Measurements from ENCODE around the gene SKIC3. TPM values are rescaled to one million over a fixed set of nuclear protein-coding genes. Genes with fewer than 3 reads are reported as not detected.

SKIC3 gene
- total RNA-seq, 2 donors from 2014 or later = 32.1 to 39.3 TPM

GRCh38 chr5:95563367-95563766 is 8.6 kb upstream of the SKIC3 start:
- Histone ChIP-seq H3K4me1 (no peaks in the 10 kb centered on the region), H3K9me3 (no peaks in the 10 kb centered on the region), H3K27ac (no peak overlapping the region), H3K36me3 (peaks cover 8% of the 10 kb centered on the region), H3K27me3 (no peaks in the 10 kb centered on the region), H3K4me3 (no peak overlapping the region)
- DNase-seq (ENCODE audit: low spot score) = no peak
- TF ChIP-seq, protein P1, sequence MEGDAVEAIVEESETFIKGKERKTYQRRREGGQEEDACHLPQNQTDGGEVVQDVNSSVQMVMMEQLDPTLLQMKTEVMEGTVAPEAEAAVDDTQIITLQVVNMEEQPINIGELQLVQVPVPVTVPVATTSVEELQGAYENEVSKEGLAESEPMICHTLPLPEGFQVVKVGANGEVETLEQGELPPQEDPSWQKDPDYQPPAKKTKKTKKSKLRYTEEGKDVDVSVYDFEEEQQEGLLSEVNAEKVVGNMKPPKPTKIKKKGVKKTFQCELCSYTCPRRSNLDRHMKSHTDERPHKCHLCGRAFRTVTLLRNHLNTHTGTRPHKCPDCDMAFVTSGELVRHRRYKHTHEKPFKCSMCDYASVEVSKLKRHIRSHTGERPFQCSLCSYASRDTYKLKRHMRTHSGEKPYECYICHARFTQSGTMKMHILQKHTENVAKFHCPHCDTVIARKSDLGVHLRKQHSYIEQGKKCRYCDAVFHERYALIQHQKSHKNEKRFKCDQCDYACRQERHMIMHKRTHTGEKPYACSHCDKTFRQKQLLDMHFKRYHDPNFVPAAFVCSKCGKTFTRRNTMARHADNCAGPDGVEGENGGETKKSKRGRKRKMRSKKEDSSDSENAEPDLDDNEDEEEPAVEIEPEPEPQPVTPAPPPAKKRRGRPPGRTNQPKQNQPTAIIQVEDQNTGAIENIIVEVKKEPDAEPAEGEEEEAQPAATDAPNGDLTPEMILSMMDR (IDR thresholded peaks at IDR 0.05) = no peak

DNA sequence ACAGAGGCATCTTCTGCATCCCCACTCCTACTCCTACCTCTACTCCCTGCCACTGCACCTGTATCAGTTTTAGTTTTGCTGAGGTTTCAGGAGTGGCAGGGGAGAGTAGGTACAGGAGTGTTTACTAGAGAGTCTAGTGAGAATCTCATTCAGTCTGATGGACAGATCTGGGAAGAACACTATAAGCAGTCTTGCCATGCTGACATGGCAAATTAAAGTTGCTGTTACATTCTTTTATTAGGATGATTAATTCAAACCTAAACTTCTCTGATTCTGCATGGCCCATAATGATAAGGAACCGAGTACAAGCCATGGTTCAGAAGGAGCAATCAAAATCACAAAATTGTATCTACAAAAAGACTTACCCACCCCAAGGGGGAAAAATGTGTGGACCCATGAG is 7.5 kb upstream of the SKIC3 start:
- TF ChIP-seq, protein P1 (IDR thresholded peaks at IDR 0.05) = no peak
- H3K27me3 ChIP-seq = no peaks in the 10 kb centered on the region
- DNase-seq (ENCODE audit: low spot score) = no peak
- H3K36me3 ChIP-seq = no peaks in the 10 kb centered on the region
- H3K4me1 ChIP-seq = no peaks in the 10 kb centered on the region
- H3K4me3 ChIP-seq = no peak overlapping the region
- H3K9me3 ChIP-seq = no peaks in the 10 kb centered on the region
- no peak overlapping the region for H3K27ac ChIP-seq

DNA sequence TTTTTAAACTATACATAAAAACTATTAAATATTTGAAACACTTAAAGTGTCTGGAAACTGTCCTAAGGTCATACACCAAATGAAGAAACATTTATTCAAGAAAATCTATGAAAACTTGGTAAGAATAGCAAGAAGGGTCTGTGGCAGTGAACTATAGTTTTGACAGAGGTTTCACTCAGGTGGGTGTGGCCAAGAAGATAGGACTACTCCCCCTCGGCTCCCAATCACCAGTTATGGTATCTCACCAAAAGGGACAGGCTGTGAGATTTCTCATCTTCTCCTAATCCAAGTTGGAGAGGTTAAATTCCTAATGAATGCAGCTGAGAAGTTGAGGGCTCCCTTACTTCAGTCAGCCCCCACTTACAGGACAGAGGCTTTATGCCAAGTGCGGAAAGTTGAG is 3.1 kb upstream of the SKIC3 start:
- H3K27ac ChIP-seq = no peak overlapping the region
- DNase-seq (ENCODE audit: low spot score) = no peak
- no peaks in the 10 kb centered on the region for H3K9me3 ChIP-seq
- no peak overlapping the region for H3K4me3 ChIP-seq
- TF ChIP-seq, protein P1 (IDR thresholded peaks at IDR 0.05) = no peak
- H3K4me1 ChIP-seq = peaks cover 0 to 23% of the 10 kb centered on the region in 2 donors
- H3K36me3 ChIP-seq = no peaks in the 10 kb centered on the region
- no peaks in the 10 kb centered on the region for H3K27me3 ChIP-seq

DNA sequence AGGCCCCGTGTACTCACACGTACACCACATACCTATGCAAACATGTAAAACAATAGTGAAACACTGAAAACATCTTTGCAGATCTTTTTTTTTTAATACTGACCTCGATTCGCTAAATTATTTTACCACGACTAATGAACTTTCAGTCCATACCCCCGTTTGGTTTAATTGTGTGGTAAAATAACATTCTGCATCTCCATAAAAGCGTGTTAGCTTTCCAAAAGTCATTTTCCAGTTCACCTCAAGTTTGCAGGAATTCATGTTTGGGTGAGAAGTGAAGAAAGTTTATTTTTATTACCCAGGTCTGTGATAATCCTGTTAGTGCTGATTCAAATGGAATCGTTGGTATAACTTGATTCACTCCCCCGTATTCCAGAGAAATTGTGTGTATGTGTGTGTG is 776 bp upstream of the SKIC3 start:
- Histone ChIP-seq H3K27me3 (no peaks in the 10 kb centered on the region), H3K36me3 (no peaks in the 10 kb centered on the region), H3K9me3 (no peaks in the 10 kb centered on the region), H3K4me3 (peak overlapping the region; percentile 78 to 91), H3K27ac (peak overlapping the region; percentile 90 to 95), H3K4me1 (peaks cover 0 to 33% of the 10 kb centered on the region in 2 donors)
- TF ChIP-seq, protein P1 (IDR thresholded peaks at IDR 0.05) = no peak
- no peak for DNase-seq (ENCODE audit: low spot score)

GRCh38 chr5:95554331-95554646 is 488 bp downstream of the SKIC3 start:
- no peaks in the 10 kb centered on the region for H3K27me3 ChIP-seq
- H3K4me1 ChIP-seq = peaks cover 0 to 33% of the 10 kb centered on the region in 2 donors
- TF ChIP-seq, protein P1 (IDR thresholded peaks at IDR 0.05) = no peak
- no peaks in the 10 kb centered on the region for H3K9me3 ChIP-seq
- DNase-seq (ENCODE audit: low spot score) = no peak
- H3K4me3 ChIP-seq = peak overlapping the region; percentile 78 to 91
- peaks cover 5% of the 10 kb centered on the region for H3K36me3 ChIP-seq
- H3K27ac ChIP-seq = peak overlapping the region; percentile 90 to 95

GRCh38 chr5:95549030-95549429 is 5.7 kb downstream of the SKIC3 start:
- TF ChIP-seq, protein P1 (IDR thresholded peaks at IDR 0.05) = no peak
- Histone ChIP-seq H3K4me1 (peaks cover 0 to 22% of the 10 kb centered on the region in 2 donors), H3K36me3 (peaks cover 33% of the 10 kb centered on the region), H3K27ac (no peak overlapping the region), H3K27me3 (no peaks in the 10 kb centered on the region), H3K4me3 (no peak overlapping the region), H3K9me3 (no peaks in the 10 kb centered on the region)
- DNase-seq (ENCODE audit: low spot score) = no peak

Data from right atrium auricular region (tissue), 2 donors.